CD4-positive, CD25-positive, alpha-beta regulatory T cell (primary cell): ENCODE data around the gene C4orf54. TPM values are rescaled to one million over a fixed set of nuclear protein-coding genes. Genes with fewer than 3 reads are reported as not detected.

Experiments used
- ATAC-seq, 2 donors: fragments of 150-1000 bp; cut with Tn5 transposase; one replicate each; pipeline ENCODE4 v1.10.0; 2021; ENCODE audit warnings: low read depth in 2 of 2, moderate number of reproducible peaks in 2 of 2, moderate library complexity in 1 of 2
- DNase-seq, 3 donors: peaks; one replicate each; pipeline versions ENCODE4 v3.0.0 to v3.0.0-alpha.2; 2012 to 2022; ENCODE audit warnings: mixed read lengths in 1 of 3
- H3K27ac ChIP-seq: one replicate; pipeline ENCODE4 v1.7.0; 2013; ENCODE audit warnings: mild to moderate bottlenecking, low read length; ENCODE audit not compliant: insufficient read depth, poor library complexity, severe bottlenecking
- H3K27me3 ChIP-seq: one replicate; pipeline ENCODE4 v1.7.0; 2013; ENCODE audit warnings: low read length; ENCODE audit not compliant: control insufficient read depth, insufficient read depth
- H3K36me3 ChIP-seq: one replicate; pipeline ENCODE4 v1.7.0; 2013; ENCODE audit warnings: mild to moderate bottlenecking, low read length, moderate library complexity; ENCODE audit not compliant: control insufficient read depth, insufficient read depth
- H3K4me1 ChIP-seq: 2 replicates; pipeline ENCODE4 v1.7.0; 2013; ENCODE audit warnings: mild to moderate bottlenecking, low read length; ENCODE audit not compliant: insufficient read depth, control insufficient read depth, poor library complexity, severe bottlenecking
- H3K4me3 ChIP-seq: one replicate; pipeline ENCODE4 v1.7.0; 2013; ENCODE audit warnings: low read depth, mild to moderate bottlenecking, low read length, moderate library complexity
- H3K9me3 ChIP-seq, 2 experiments: 1 replicate in 1 of 2; 2 replicates in 1 of 2; pipeline ENCODE4 v1.7.0; 2013; ENCODE audit warnings: low read length in 2 of 2, mild to moderate bottlenecking in 1 of 2, moderate library complexity in 1 of 2; ENCODE audit not compliant: control insufficient read depth in 2 of 2
- H3K27ac Mint-ChIP-seq, 3 donors: one replicate each; pipeline ENCODE4 v1.8.0; 2020 to 2022; ENCODE audit warnings: mild to moderate bottlenecking in 3 of 3, mixed read lengths in 3 of 3, moderate library complexity in 2 of 3
- H3K27me3 Mint-ChIP-seq: one replicate; pipeline ENCODE4 v1.8.0; 2022; ENCODE audit warnings: mild to moderate bottlenecking, mixed read lengths
- H3K36me3 Mint-ChIP-seq: one replicate; pipeline ENCODE4 v1.8.0; 2020; ENCODE audit warnings: mixed read lengths
- H3K4me1 Mint-ChIP-seq, 4 donors: one replicate each; pipeline ENCODE4 v1.8.0; 2020 to 2022; ENCODE audit warnings: mixed read lengths in 4 of 4, mild to moderate bottlenecking in 1 of 4
- H3K4me3 Mint-ChIP-seq, 4 donors: one replicate each; pipeline ENCODE4 v1.8.0; 2020 to 2022; ENCODE audit warnings: mild to moderate bottlenecking in 4 of 4, mixed read lengths in 4 of 4, moderate library complexity in 3 of 4
- H3K9me3 Mint-ChIP-seq, 7 donors: one replicate each; pipeline ENCODE4 v1.8.0; 2020 to 2022; ENCODE audit warnings: mixed read lengths in 7 of 7, mild to moderate bottlenecking in 3 of 7, moderate library complexity in 2 of 7
- polyA plus RNA-seq, 4 donors: library from polyadenylated mRNA; unstranded; fragments of 300-500 nt; fragmentation: Illumina TruSeq; gene quantifications; one replicate each; pipeline ENCODE4 v1.2.3, GENCODE V29; 2021
- total RNA-seq: library from RNA; stranded (reverse); gene quantifications from one replicate; pipeline ENCODE4 v1.2.3, GENCODE V29; 2022

The C4orf54 gene
- total and polyA plus RNA-seq, 5 donors from 2014 or later, result not detected

GRCh38 chr4:99664716-99665115, 7.1 kb upstream of the C4orf54 start:
- H3K36me3 Mint-ChIP-seq, result no peaks in the 10 kb centered on the region
- no peak overlapping the region for H3K4me3 Mint-ChIP-seq
- H3K9me3 ChIP-seq, result no peaks in the 10 kb centered on the region
- ATAC-seq, result no peak
- H3K27ac Mint-ChIP-seq, result no peak overlapping the region
- no peak for DNase-seq
- H3K27me3 ChIP-seq, result peaks cover 4% of the 10 kb centered on the region
- H3K9me3 Mint-ChIP-seq, result peaks cover 0 to 4% (median 0%) of the 10 kb centered on the region in 7 donors
- H3K36me3 ChIP-seq, result no peaks in the 10 kb centered on the region
- H3K27me3 Mint-ChIP-seq, result peaks cover 35% of the 10 kb centered on the region
- no peak overlapping the region for H3K4me3 ChIP-seq
- no peaks in the 10 kb centered on the region for H3K4me1 ChIP-seq
- no peaks in the 10 kb centered on the region for H3K4me1 Mint-ChIP-seq
- no peak overlapping the region for H3K27ac ChIP-seq

GRCh38 chr4:99661907-99662306, 4.3 kb upstream of the C4orf54 start:
- DNase-seq (no peak), ATAC-seq (no peak)
- Mint-ChIP-seq H3K27me3 (peaks cover 24% of the 10 kb centered on the region), H3K4me1 (no peaks in the 10 kb centered on the region), H3K4me3 (no peak overlapping the region), H3K9me3 (peaks cover 0 to 2% (median 0%) of the 10 kb centered on the region in 7 donors), H3K27ac (no peak overlapping the region), H3K36me3 (no peaks in the 10 kb centered on the region)
- Histone ChIP-seq H3K9me3 (no peaks in the 10 kb centered on the region), H3K4me3 (no peak overlapping the region), H3K27ac (no peak overlapping the region), H3K27me3 (peaks cover 8% of the 10 kb centered on the region), H3K36me3 (no peaks in the 10 kb centered on the region), H3K4me1 (no peaks in the 10 kb centered on the region)

- no peaks in the 10 kb centered on the region for H3K9me3 ChIP-seq
- DNase-seq (no peak), ATAC-seq (no peak)
- H3K36me3 ChIP-seq, result no peaks in the 10 kb centered on the region
- Mint-ChIP-seq H3K9me3 (peaks cover 0 to 2% (median 0%) of the 10 kb centered on the region in 7 donors), H3K36me3 (no peaks in the 10 kb centered on the region), H3K4me3 (no peak overlapping the region), H3K4me1 (no peaks in the 10 kb centered on the region), H3K27ac (no peak overlapping the region), H3K27me3 (peaks cover 18% of the 10 kb centered on the region)
- H3K27me3 ChIP-seq, result peaks cover 9% of the 10 kb centered on the region
- no peaks in the 10 kb centered on the region for H3K4me1 ChIP-seq
- no peak overlapping the region for H3K4me3 ChIP-seq
- H3K27ac ChIP-seq, result no peak overlapping the region
Observed at GRCh38 chr4:99658666-99659065, 1.0 kb upstream of the C4orf54 start.

- H3K27me3 ChIP-seq, result peaks cover 5% of the 10 kb centered on the region
- no peaks in the 10 kb centered on the region for H3K36me3 ChIP-seq
- no peaks in the 10 kb centered on the region for H3K9me3 ChIP-seq
- Mint-ChIP-seq H3K4me3 (no peak overlapping the region), H3K27ac (no peak overlapping the region), H3K9me3 (no peaks in the 10 kb centered on the region), H3K27me3 (peaks cover 13% of the 10 kb centered on the region), H3K36me3 (no peaks in the 10 kb centered on the region), H3K4me1 (no peaks in the 10 kb centered on the region)
- H3K4me3 ChIP-seq, result no peak overlapping the region
- ATAC-seq, result no peak
- no peak overlapping the region for H3K27ac ChIP-seq
- no peak for DNase-seq
- no peaks in the 10 kb centered on the region for H3K4me1 ChIP-seq
Observed at GRCh38 chr4:99655308-99656081, 2.1 kb downstream of the C4orf54 start.

GRCh38 chr4:99654361-99654761, 3.3 kb downstream of the C4orf54 start:
- Histone ChIP-seq H3K27ac (no peak overlapping the region), H3K9me3 (no peaks in the 10 kb centered on the region), H3K36me3 (no peaks in the 10 kb centered on the region), H3K27me3 (peaks cover 5% of the 10 kb centered on the region), H3K4me3 (no peak overlapping the region), H3K4me1 (no peaks in the 10 kb centered on the region)
- Mint-ChIP-seq H3K27ac (no peak overlapping the region), H3K27me3 (peaks cover 7% of the 10 kb centered on the region), H3K4me1 (no peaks in the 10 kb centered on the region), H3K36me3 (no peaks in the 10 kb centered on the region), H3K4me3 (no peak overlapping the region), H3K9me3 (peaks cover 0 to 1% (median 0%) of the 10 kb centered on the region in 7 donors)
- DNase-seq (no peak), ATAC-seq (no peak)

- Histone ChIP-seq H3K27me3 (peaks cover 5% of the 10 kb centered on the region), H3K4me1 (no peaks in the 10 kb centered on the region), H3K36me3 (no peaks in the 10 kb centered on the region), H3K9me3 (no peaks in the 10 kb centered on the region), H3K4me3 (no peak overlapping the region), H3K27ac (no peak overlapping the region)
- no peak overlapping the region for H3K4me3 Mint-ChIP-seq
- no peaks in the 10 kb centered on the region for H3K4me1 Mint-ChIP-seq
- peaks cover 0 to 1% (median 0%) of the 10 kb centered on the region in 7 donors for H3K9me3 Mint-ChIP-seq
- no peak for ATAC-seq
- no peaks in the 10 kb centered on the region for H3K36me3 Mint-ChIP-seq
- no peak overlapping the region for H3K27ac Mint-ChIP-seq
- peaks cover 5% of the 10 kb centered on the region for H3K27me3 Mint-ChIP-seq
- no peak for DNase-seq
Observed at GRCh38 chr4:99653916-99654315, 3.7 kb downstream of the C4orf54 start.

- Histone ChIP-seq H3K36me3 (no peaks in the 10 kb centered on the region), H3K4me1 (no peaks in the 10 kb centered on the region), H3K27me3 (peaks cover 5% of the 10 kb centered on the region), H3K4me3 (no peak overlapping the region), H3K9me3 (no peaks in the 10 kb centered on the region), H3K27ac (no peak overlapping the region)
- DNase-seq (no peak), ATAC-seq (no peak)
- peaks cover 0 to 1% (median 0%) of the 10 kb centered on the region in 7 donors for H3K9me3 Mint-ChIP-seq
- no peaks in the 10 kb centered on the region for H3K36me3 Mint-ChIP-seq
- no peak overlapping the region for H3K4me3 Mint-ChIP-seq
- peaks cover 5% of the 10 kb centered on the region for H3K27me3 Mint-ChIP-seq
- H3K4me1 Mint-ChIP-seq, result no peaks in the 10 kb centered on the region
- H3K27ac Mint-ChIP-seq, result no peak overlapping the region
Observed at GRCh38 chr4:99652596-99653436, 4.8 kb downstream of the C4orf54 start.
